Placental pericyte (primary cell): Measurements from ENCODE around the gene MAPKBP1. TPM values are rescaled to one million over a fixed set of nuclear protein-coding genes. Genes with fewer than 3 reads are reported as not detected.

ENCODE experiments used
- small RNA-seq: library from RNA; depleted of rRNA; stranded (forward); fragments of <200 nt; gene quantifications from one replicate; pipeline ENCODE3, GENCODE V24; 2012; ENCODE audit warnings: low replicate concordance
- total RNA-seq: library from RNA; depleted of rRNA; stranded (reverse); fragments of >200 nt; gene quantifications from 2 replicates; pipeline ENCODE4 v1.2.3, GENCODE V29; 2012

Gene MAPKBP1
- total RNA-seq, result 14.7 and 58.0 TPM in 2 replicates

GRCh38 chr15:41774062-41774881, at the start of gene MAPKBP1:
Gene MAPKBP1 (plus strand): TSS chr15:41774484. CDS start chr15:41775276, 792 bp downstream.

GRCh38 chr15:41827880-41828806, 53.9 kb downstream of the MAPKBP1 start, which contains the start of gene JMJD7:
Gene JMJD7 (plus strand): TSS chr15:41828092. CDS start chr15:41828125, 33 bp downstream.

GRCh38 chr15:41838400-41838897, 64.2 kb downstream of the MAPKBP1 start, which contains the start of gene PLA2G4B:
Gene PLA2G4B (plus strand): TSS chr15:41838847. CDS start chr15:41838914, 67 bp downstream.

Small RNA genes within 50 kb of the gene (small RNA-seq; reads per million reads assigned to genes)
- not detected for gene JMJD7-PLA2G4B
- not detected for gene MIR4310
- gene RNA5SP393, result not detected

Other genes starting within 250 kb of the MAPKBP1 start
- gene RPAP1, start 230.2 kb upstream of the MAPKBP1 start, total RNA-seq, result 20.4 and 21.3 TPM in 2 replicates
- gene TYRO3, start 215.3 kb upstream of the MAPKBP1 start, total RNA-seq, result 7.7 and 13.6 TPM in 2 replicates
- 29.1 and 40.8 TPM in 2 replicates for gene MGA, start 114.1 kb upstream of the MAPKBP1 start, total RNA-seq
- 3.9 and 6.0 TPM in 2 replicates for gene JMJD7, start 53.6 kb downstream of the MAPKBP1 start, total RNA-seq
- 0.66 and 1.7 TPM in 2 replicates for gene PLA2G4B, start 64.4 kb downstream of the MAPKBP1 start, total RNA-seq
- 0.44 and 2.4 TPM in 2 replicates for gene SPTBN5, start 119.6 kb downstream of the MAPKBP1 start, total RNA-seq
- gene EHD4, start 198.1 kb downstream of the MAPKBP1 start, total RNA-seq, result 14.7 and 60.0 TPM in 2 replicates
- not detected in 2 replicates for gene PLA2G4E, start 246.6 kb downstream of the MAPKBP1 start, total RNA-seq